Erythroblast (primary cell): Measurements from ENCODE around the gene MBD4.

Source experiments
- GATA1 ChIP-seq: IDR thresholded peaks from 2 replicates; pipeline ENCODE4 v1.6.1; 2011; ENCODE audit warnings: low read depth, mild to moderate bottlenecking, control low read depth, low read length, moderate library complexity
- POLR2A ChIP-seq: IDR thresholded peaks from 2 replicates; pipeline ENCODE4 v1.6.1; 2011; ENCODE audit warnings: mild to moderate bottlenecking, low read length

DNA sequence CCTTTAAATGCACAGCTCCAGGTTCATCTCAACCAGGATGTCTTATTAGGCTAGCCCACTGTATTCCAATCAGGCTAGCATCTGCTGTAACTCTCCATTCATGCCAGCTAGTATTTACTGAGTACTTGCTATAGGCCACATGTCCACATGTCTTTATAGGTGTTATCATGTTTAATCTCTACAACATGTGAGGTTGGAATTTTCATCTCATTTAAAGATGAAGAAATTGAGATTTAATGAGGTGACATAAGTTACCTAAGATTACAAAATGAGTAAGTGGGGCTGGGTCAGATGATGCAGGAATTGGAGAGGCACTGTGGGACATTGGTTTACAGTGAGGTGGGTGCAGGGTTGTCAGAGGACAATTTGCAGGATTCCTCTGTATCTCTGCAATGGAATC is 3.2 kb upstream of the MBD4 start:
- TF ChIP-seq POLR2A, result no peak
- no peak for TF ChIP-seq GATA1
